ENCODE measurements around the gene IGFBP6. TPM values are rescaled to one million over a fixed set of nuclear protein-coding genes. Genes with fewer than 3 reads are reported as not detected.

The IGFBP6 gene
- total RNA-seq, 1 experiment from 2014 or later = 6.4 TPM

DNA sequence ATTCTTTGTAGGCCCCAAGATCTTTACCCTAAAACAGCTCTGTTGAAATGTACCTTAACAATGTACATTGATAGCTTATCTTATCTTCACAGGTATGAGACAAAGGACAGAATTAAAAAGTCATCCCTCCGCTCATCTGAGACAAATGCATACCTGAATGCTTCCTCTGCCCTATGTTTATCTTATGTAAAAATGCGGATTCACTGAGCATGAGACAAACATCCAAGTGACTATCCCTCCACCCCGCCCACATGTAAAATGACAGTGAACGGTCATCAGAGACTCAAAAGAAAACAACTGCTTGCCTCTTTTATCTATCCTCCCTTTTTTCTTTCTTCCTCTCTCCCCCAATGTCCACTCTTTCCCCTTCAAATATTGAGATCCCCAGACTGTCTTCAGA lies 45.9 kb downstream of the IGFBP6 start:
- H3K27me3 Mint-ChIP-seq (ENCODE audit: low read depth) = peaks cover 28% of the 10 kb centered on the region
- TF ChIP-seq, protein P1, sequence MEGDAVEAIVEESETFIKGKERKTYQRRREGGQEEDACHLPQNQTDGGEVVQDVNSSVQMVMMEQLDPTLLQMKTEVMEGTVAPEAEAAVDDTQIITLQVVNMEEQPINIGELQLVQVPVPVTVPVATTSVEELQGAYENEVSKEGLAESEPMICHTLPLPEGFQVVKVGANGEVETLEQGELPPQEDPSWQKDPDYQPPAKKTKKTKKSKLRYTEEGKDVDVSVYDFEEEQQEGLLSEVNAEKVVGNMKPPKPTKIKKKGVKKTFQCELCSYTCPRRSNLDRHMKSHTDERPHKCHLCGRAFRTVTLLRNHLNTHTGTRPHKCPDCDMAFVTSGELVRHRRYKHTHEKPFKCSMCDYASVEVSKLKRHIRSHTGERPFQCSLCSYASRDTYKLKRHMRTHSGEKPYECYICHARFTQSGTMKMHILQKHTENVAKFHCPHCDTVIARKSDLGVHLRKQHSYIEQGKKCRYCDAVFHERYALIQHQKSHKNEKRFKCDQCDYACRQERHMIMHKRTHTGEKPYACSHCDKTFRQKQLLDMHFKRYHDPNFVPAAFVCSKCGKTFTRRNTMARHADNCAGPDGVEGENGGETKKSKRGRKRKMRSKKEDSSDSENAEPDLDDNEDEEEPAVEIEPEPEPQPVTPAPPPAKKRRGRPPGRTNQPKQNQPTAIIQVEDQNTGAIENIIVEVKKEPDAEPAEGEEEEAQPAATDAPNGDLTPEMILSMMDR (IDR thresholded peaks at IDR 0.05) = no peak
- TF ChIP-seq ZNF121 (CRISPR knock-in tag; IDR thresholded peaks at IDR 0.05) (no peak), JUN (CRISPR knock-in tag; IDR thresholded peaks at IDR 0.05) (no peak), ZNF263 (CRISPR knock-in tag; IDR thresholded peaks at IDR 0.05; ENCODE audit: low read depth) (no peak), KAT7 (CRISPR knock-in tag; IDR thresholded peaks at IDR 0.05; ENCODE audit: borderline replicate concordance) (no peak), MYBL2 (CRISPR knock-in tag; IDR thresholded peaks at IDR 0.05) (no peak), CBFB (CRISPR knock-in tag; IDR thresholded peaks at IDR 0.05; ENCODE audit: low read depth) (no peak), JAZF1 (CRISPR knock-in tag; IDR thresholded peaks at IDR 0.05) (no peak), NR1H2 (CRISPR knock-in tag; IDR thresholded peaks at IDR 0.05) (no peak), ZNF219 (CRISPR knock-in tag; IDR thresholded peaks at IDR 0.05; ENCODE audit: borderline replicate concordance) (no peak), NFE2L1 (CRISPR knock-in tag; IDR thresholded peaks at IDR 0.05) (no peak)
- TF ChIP-seq, protein P2, sequence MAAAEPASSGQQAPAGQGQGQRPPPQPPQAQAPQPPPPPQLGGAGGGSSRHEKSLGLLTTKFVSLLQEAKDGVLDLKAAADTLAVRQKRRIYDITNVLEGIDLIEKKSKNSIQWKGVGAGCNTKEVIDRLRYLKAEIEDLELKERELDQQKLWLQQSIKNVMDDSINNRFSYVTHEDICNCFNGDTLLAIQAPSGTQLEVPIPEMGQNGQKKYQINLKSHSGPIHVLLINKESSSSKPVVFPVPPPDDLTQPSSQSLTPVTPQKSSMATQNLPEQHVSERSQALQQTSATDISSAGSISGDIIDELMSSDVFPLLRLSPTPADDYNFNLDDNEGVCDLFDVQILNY (CRISPR knock-in tag; IDR thresholded peaks at IDR 0.05) = no peak
- TF ChIP-seq, protein P3, sequence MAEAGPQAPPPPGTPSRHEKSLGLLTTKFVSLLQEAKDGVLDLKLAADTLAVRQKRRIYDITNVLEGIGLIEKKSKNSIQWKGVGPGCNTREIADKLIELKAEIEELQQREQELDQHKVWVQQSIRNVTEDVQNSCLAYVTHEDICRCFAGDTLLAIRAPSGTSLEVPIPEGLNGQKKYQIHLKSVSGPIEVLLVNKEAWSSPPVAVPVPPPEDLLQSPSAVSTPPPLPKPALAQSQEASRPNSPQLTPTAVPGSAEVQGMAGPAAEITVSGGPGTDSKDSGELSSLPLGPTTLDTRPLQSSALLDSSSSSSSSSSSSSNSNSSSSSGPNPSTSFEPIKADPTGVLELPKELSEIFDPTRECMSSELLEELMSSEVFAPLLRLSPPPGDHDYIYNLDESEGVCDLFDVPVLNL (CRISPR knock-in tag; IDR thresholded peaks at IDR 0.05; ENCODE audit: borderline replicate concordance, low read depth) = no peak
- TF ChIP-seq, protein P4, sequence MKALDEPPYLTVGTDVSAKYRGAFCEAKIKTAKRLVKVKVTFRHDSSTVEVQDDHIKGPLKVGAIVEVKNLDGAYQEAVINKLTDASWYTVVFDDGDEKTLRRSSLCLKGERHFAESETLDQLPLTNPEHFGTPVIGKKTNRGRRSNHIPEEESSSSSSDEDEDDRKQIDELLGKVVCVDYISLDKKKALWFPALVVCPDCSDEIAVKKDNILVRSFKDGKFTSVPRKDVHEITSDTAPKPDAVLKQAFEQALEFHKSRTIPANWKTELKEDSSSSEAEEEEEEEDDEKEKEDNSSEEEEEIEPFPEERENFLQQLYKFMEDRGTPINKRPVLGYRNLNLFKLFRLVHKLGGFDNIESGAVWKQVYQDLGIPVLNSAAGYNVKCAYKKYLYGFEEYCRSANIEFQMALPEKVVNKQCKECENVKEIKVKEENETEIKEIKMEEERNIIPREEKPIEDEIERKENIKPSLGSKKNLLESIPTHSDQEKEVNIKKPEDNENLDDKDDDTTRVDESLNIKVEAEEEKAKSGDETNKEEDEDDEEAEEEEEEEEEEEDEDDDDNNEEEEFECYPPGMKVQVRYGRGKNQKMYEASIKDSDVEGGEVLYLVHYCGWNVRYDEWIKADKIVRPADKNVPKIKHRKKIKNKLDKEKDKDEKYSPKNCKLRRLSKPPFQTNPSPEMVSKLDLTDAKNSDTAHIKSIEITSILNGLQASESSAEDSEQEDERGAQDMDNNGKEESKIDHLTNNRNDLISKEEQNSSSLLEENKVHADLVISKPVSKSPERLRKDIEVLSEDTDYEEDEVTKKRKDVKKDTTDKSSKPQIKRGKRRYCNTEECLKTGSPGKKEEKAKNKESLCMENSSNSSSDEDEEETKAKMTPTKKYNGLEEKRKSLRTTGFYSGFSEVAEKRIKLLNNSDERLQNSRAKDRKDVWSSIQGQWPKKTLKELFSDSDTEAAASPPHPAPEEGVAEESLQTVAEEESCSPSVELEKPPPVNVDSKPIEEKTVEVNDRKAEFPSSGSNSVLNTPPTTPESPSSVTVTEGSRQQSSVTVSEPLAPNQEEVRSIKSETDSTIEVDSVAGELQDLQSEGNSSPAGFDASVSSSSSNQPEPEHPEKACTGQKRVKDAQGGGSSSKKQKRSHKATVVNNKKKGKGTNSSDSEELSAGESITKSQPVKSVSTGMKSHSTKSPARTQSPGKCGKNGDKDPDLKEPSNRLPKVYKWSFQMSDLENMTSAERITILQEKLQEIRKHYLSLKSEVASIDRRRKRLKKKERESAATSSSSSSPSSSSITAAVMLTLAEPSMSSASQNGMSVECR (CRISPR knock-in tag; IDR thresholded peaks at IDR 0.05; ENCODE audit: borderline replicate concordance) = no peak
- ChIA-PET CTCF (interaction anchor here (0.6 to 1.0 kb wide), 3 partner anchors 16 to 59 kb away, joined by 3 to 5 read pairs (median 3); no protein-coding TSS in a partner anchor), POLR2A (no interaction called here)
- H3K27ac Mint-ChIP-seq = no peak overlapping the region
- H3K36me3 Mint-ChIP-seq = peaks cover 12% of the 10 kb centered on the region
- DNase-seq (ENCODE audit: low spot score) = no peak
- ATAC-seq = no peak
- no peak overlapping the region for H3K4me3 Mint-ChIP-seq
- peaks cover 20% of the 10 kb centered on the region for H3K9me3 Mint-ChIP-seq
- H3K4me1 Mint-ChIP-seq = no peaks in the 10 kb centered on the region

DNA sequence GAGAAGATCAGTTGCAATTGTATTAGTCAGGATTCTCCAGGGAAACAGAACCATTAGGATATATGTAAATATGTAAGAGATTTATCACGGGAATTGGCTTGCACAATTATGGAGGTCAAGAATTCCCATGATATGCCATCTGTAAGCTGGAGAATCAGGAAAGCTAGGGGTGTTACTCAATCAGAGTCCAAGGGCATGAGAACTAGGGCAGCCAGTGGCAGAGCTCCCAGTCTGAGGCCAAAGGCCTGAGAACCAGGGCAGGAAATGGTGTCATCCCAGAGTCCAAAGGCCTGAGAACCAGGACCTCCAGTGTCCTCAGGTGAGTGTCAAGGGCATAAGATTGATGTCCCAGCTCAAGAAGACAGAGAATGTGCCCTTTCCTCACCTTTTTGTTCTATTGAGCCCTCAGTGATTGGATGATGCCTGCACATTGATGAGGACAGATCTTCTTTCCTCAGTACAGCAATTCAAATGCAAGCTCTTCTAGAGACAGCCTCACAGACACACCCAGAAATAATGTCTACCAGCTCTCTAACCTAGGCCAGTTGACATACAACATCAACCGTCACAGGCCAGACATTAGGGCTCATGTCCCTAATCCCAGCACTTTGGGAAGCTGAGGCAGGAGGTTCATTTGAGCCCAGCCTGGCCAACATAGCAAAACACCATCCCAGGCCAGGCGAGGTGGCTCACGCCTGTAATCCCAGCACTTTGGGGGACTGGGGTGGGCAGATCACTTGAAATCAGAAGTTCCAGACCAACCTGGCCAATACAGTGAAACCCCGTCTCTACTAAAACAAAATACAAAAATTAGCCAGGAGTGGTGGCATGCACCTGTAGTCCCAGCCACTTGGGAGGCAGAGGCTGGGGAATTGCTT lies 48.2 kb downstream of the IGFBP6 start:
- ATAC-seq = no peak
- TF ChIP-seq, protein P5, sequence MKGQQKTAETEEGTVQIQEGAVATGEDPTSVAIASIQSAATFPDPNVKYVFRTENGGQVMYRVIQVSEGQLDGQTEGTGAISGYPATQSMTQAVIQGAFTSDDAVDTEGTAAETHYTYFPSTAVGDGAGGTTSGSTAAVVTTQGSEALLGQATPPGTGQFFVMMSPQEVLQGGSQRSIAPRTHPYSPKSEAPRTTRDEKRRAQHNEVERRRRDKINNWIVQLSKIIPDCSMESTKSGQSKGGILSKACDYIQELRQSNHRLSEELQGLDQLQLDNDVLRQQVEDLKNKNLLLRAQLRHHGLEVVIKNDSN (CRISPR knock-in tag; IDR thresholded peaks at IDR 0.05) = no peak
- TF ChIP-seq PRRX2 (CRISPR knock-in tag; IDR thresholded peaks at IDR 0.05) (no peak), RORB (CRISPR knock-in tag; IDR thresholded peaks at IDR 0.05) (no peak), NFATC4 (CRISPR knock-in tag; IDR thresholded peaks at IDR 0.05) (no peak)
- TF ChIP-seq, protein P4 (CRISPR knock-in tag; IDR thresholded peaks at IDR 0.05; ENCODE audit: borderline replicate concordance) = no peak

More for the DNA sequence above, 48.2 kb downstream of the IGFBP6 start:
- Mint-ChIP-seq H3K27ac (no peak overlapping the region), H3K36me3 (no peaks in the 10 kb centered on the region), H3K9me3 (no peaks in the 10 kb centered on the region), H3K4me3 (no peak overlapping the region), H3K4me1 (peaks cover 3% of the 10 kb centered on the region; the same call in 1 of the 2 replicates), H3K27me3 (ENCODE audit: low read depth) (peaks cover 15% of the 10 kb centered on the region)
- CTCF ChIA-PET = interaction anchor here (2.0 to 3.1 kb wide), 2 partner anchors 14 to 80 kb away, joined by 8 to 10 read pairs; no protein-coding TSS in a partner anchor
- DNase-seq (ENCODE audit: low spot score) = no peak
- POLR2A ChIA-PET = no interaction called here

Measured in WTC11 (cell line).